Stimulated activated CD8-positive, alpha-beta memory T cell treated with anti-CD3 and anti-CD28 coated beads, Interleukin-15, amount 100 ng/mL, for 4 hours (primary cell): ENCODE measurements around the gene ADPRM.
"Not testable (repeated sequence)": the region's sequence is repeated elsewhere in the genome, so short reads cannot be mapped to it uniquely, and the experiment has no call there.

Source experiments
- DNase-seq, 2 donors: peaks; one replicate each; pipeline ENCODE4 v3.0.0-alpha.2; 2020; ENCODE audit warnings: low read depth in 2 of 2

ADPRM gene

GRCh38 chr17:10697092-10698081 is at the start of gene ADPRM, which contains the start of gene SCO1:
TSS of gene ADPRM (plus strand) at chr17:10697594. CDS start at chr17:10704927, 7,333 bp downstream.
TSS of gene SCO1 (minus strand) at chr17:10697533. CDS start at chr17:10697507, 26 bp downstream.
- DNase-seq = peak; percentile 78 to 84

GRCh38 chr17:10648381-10648780 is 49.0 kb upstream of the ADPRM start:
- DNase-seq = no peak

GRCh38 chr17:10648956-10649355 is 48.4 kb upstream of the ADPRM start:
- no peak for DNase-seq

- no peak for DNase-seq
Observed at GRCh38 chr17:10649602-10650001, 47.8 kb upstream of the ADPRM start.

GRCh38 chr17:10651927-10652326 is 45.5 kb upstream of the ADPRM start:
- no peak for DNase-seq

- no peak for DNase-seq
Observed at GRCh38 chr17:10652984-10653659, 44.3 kb upstream of the ADPRM start.

GRCh38 chr17:10653987-10654386 is 43.4 kb upstream of the ADPRM start:
- DNase-seq = no peak

GRCh38 chr17:10657148-10657547 is 40.2 kb upstream of the ADPRM start, which contains the start of gene MYH3:
TSS of gene MYH3 (minus strand) at chr17:10657309. CDS start at chr17:10655064, 2,245 bp downstream.
- no peak for DNase-seq

GRCh38 chr17:10657879-10658278 is 39.5 kb upstream of the ADPRM start:
- DNase-seq = no peak

GRCh38 chr17:10661437-10661836 is 36.0 kb upstream of the ADPRM start:
- DNase-seq = no peak

GRCh38 chr17:10663231-10663630 is 34.2 kb upstream of the ADPRM start:
- no peak for DNase-seq

- DNase-seq = no peak
Observed at GRCh38 chr17:10664571-10664970, 32.8 kb upstream of the ADPRM start.

- no peak for DNase-seq
Observed at GRCh38 chr17:10666906-10667305, 30.5 kb upstream of the ADPRM start.

- no peak for DNase-seq
Observed at GRCh38 chr17:10668775-10669174, 28.6 kb upstream of the ADPRM start.

GRCh38 chr17:10673312-10673711 is 24.1 kb upstream of the ADPRM start:
- no peak for DNase-seq

- DNase-seq = no peak
Observed at GRCh38 chr17:10674704-10675103, 22.7 kb upstream of the ADPRM start.

- no peak for DNase-seq
Observed at GRCh38 chr17:10681866-10682446, 15.4 kb upstream of the ADPRM start.

GRCh38 chr17:10683853-10684252 is 13.5 kb upstream of the ADPRM start:
- no peak for DNase-seq

GRCh38 chr17:10687499-10687898 is 9.9 kb upstream of the ADPRM start:
- DNase-seq = no peak

GRCh38 chr17:10695875-10696407 is 1.5 kb upstream of the ADPRM start:
- not testable (repeated sequence) for DNase-seq

- no peak for DNase-seq
Observed at GRCh38 chr17:10698096-10698818, 863 bp downstream of the ADPRM start.
